ENCODE measurements around the gene SUN1. TPM values are rescaled to one million over a fixed set of nuclear protein-coding genes. Genes with fewer than 3 reads are reported as not detected.

Gene SUN1
- total RNA-seq, 4 donors from 2014 or later = 113 to 259 (median 192) TPM

- no peaks in the 10 kb centered on the region for H3K27me3 ChIP-seq
- peaks cover 0 to 15% (median 3%) of the 10 kb centered on the region in 4 donors for H3K4me1 ChIP-seq
- no peaks in the 10 kb centered on the region for H3K9me3 ChIP-seq
- no peak for DNase-seq
- H3K36me3 ChIP-seq = peaks cover 0 to 67% (median 0%) of the 10 kb centered on the region in 3 donors
- no peak overlapping the region for H3K4me3 ChIP-seq
- TF ChIP-seq POLR2A (IDR thresholded peaks at IDR 0.05) = no peak
- TF ChIP-seq, protein P1, sequence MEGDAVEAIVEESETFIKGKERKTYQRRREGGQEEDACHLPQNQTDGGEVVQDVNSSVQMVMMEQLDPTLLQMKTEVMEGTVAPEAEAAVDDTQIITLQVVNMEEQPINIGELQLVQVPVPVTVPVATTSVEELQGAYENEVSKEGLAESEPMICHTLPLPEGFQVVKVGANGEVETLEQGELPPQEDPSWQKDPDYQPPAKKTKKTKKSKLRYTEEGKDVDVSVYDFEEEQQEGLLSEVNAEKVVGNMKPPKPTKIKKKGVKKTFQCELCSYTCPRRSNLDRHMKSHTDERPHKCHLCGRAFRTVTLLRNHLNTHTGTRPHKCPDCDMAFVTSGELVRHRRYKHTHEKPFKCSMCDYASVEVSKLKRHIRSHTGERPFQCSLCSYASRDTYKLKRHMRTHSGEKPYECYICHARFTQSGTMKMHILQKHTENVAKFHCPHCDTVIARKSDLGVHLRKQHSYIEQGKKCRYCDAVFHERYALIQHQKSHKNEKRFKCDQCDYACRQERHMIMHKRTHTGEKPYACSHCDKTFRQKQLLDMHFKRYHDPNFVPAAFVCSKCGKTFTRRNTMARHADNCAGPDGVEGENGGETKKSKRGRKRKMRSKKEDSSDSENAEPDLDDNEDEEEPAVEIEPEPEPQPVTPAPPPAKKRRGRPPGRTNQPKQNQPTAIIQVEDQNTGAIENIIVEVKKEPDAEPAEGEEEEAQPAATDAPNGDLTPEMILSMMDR (IDR thresholded peaks at IDR 0.05) = no peak
- H3K27ac ChIP-seq = no peak overlapping the region
Observed at GRCh38 chr7:898855-899681, 66.8 kb downstream of the SUN1 start.

DNA sequence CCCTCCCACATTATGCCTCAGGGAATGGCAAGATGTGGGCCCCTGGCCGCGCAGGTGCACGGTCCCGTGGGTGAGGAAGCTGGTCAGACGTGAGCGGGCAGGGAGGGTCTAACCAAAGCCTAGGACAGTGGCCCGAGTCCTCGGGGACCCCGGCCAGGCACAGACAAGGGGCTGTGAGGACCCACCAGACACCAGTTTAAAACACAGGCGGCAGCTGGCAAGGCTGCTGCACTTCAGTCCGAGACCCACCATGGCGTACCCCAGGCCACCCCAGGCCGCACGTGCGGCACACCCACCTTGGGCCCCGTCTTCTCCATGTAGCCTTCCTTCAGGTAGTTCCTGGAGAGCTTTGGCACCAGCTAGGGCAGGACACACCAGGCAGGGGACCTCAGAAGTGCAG, 67.5 kb downstream of the SUN1 start:
- H3K36me3 ChIP-seq = peaks cover 0 to 67% (median 0%) of the 10 kb centered on the region in 3 donors

GRCh38 chr7:900331-901040, 68.2 kb downstream of the SUN1 start:
- no peak for TF ChIP-seq POLR2A (IDR thresholded peaks at IDR 0.05)
- TF ChIP-seq, protein P1 (IDR thresholded peaks at IDR 0.05) = no peak
- no peak for DNase-seq
- Histone ChIP-seq H3K4me3 (no peak overlapping the region), H3K27me3 (no peaks in the 10 kb centered on the region), H3K4me1 (peaks cover 0 to 15% (median 3%) of the 10 kb centered on the region in 4 donors), H3K27ac (peak overlapping the region in 3 of 4 donors; percentile 75 to 91 (median 76)), H3K9me3 (no peaks in the 10 kb centered on the region), H3K36me3 (peaks cover 0 to 62% (median 0%) of the 10 kb centered on the region in 3 donors)

More for the DNA sequence above, 67.5 kb downstream of the SUN1 start:
- H3K4me3 ChIP-seq = no peak overlapping the region
- H3K4me1 ChIP-seq = peaks cover 0 to 15% (median 3%) of the 10 kb centered on the region in 4 donors
- H3K9me3 ChIP-seq = no peaks in the 10 kb centered on the region
- DNase-seq = no peak
- H3K27me3 ChIP-seq = no peaks in the 10 kb centered on the region
- TF ChIP-seq POLR2A (IDR thresholded peaks at IDR 0.05) = no peak
- TF ChIP-seq, protein P1 (IDR thresholded peaks at IDR 0.05) = no peak
- H3K27ac ChIP-seq = peak overlapping the region in 1 of 4 donors; percentile 91

GRCh38 chr7:901041-901387, 68.7 kb downstream of the SUN1 start:
- TF ChIP-seq, protein P1 (IDR thresholded peaks at IDR 0.05) = no peak
- no peak for TF ChIP-seq POLR2A (IDR thresholded peaks at IDR 0.05)
- peak overlapping the region; percentile 19 to 91 (median 76) for H3K27ac ChIP-seq
- H3K36me3 ChIP-seq = peaks cover 0 to 56% (median 0%) of the 10 kb centered on the region in 3 donors

DNA sequence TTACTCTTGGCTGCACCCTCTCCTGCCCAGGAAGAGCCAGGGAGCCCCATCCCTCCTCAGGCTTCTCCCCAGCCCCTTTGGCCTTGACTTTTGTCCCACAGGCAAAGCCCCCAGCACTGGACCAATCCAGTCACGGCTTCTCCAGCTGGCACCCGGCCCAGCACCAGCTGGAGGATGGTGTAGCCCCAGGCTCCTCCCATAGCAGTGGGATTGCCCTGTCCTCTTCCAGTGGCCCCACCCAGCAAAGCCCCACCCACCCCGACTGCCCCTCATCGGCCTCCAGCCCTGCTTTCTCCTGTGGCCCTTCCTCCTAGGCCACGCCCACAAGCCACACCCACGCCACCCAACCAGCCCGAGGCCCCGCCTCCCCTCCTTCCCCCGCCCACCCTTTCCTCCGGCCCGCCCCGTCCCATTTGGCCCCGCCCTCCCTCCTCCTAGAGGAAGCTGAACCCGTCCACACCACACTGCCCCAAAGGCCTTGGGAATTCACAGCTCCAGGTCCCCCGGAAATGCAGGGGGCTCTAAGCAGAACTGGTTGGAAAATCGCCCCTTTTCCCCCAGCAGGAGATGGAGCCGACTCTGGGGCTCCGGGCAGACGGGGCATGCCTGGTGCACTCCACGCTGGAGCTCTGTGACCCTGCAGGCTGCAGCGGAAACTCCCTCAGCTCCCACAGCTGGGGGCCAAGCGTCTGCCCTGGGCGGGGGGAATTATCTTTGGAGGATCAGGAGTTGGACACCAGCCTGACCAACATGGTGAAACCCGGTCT, 69.3 kb downstream of the SUN1 start:
- Histone ChIP-seq H3K36me3 (peaks cover 0 to 51% (median 0%) of the 10 kb centered on the region in 3 donors), H3K9me3 (no peaks in the 10 kb centered on the region), H3K4me3 (no peak overlapping the region), H3K27me3 (no peaks in the 10 kb centered on the region), H3K27ac (peak overlapping the region; percentile 19 to 91 (median 76)), H3K4me1 (peaks cover 0 to 15% (median 3%) of the 10 kb centered on the region in 4 donors)
- DNase-seq = peak; percentile 71 to 98 (median 93)
- TF ChIP-seq, protein P1 (IDR thresholded peaks at IDR 0.05) = no peak
- TF ChIP-seq POLR2A (IDR thresholded peaks at IDR 0.05) = peak in 1 of 2 donors; percentile 44

More at GRCh38 chr7:901041-901387, 68.7 kb downstream of the SUN1 start:
- Histone ChIP-seq H3K4me3 (no peak overlapping the region), H3K9me3 (no peaks in the 10 kb centered on the region), H3K4me1 (peaks cover 0 to 15% (median 3%) of the 10 kb centered on the region in 4 donors), H3K27me3 (no peaks in the 10 kb centered on the region)
- DNase-seq = no peak
